ENCODE measurements around the gene XBP1.
A peak's percentile ranks its signal among the peaks of the same experiment; 100 is the strongest.
"Not testable (repeated sequence)": the region's sequence is repeated elsewhere in the genome, so short reads cannot be mapped to it uniquely, and the experiment has no call there.

The XBP1 gene

DNA sequence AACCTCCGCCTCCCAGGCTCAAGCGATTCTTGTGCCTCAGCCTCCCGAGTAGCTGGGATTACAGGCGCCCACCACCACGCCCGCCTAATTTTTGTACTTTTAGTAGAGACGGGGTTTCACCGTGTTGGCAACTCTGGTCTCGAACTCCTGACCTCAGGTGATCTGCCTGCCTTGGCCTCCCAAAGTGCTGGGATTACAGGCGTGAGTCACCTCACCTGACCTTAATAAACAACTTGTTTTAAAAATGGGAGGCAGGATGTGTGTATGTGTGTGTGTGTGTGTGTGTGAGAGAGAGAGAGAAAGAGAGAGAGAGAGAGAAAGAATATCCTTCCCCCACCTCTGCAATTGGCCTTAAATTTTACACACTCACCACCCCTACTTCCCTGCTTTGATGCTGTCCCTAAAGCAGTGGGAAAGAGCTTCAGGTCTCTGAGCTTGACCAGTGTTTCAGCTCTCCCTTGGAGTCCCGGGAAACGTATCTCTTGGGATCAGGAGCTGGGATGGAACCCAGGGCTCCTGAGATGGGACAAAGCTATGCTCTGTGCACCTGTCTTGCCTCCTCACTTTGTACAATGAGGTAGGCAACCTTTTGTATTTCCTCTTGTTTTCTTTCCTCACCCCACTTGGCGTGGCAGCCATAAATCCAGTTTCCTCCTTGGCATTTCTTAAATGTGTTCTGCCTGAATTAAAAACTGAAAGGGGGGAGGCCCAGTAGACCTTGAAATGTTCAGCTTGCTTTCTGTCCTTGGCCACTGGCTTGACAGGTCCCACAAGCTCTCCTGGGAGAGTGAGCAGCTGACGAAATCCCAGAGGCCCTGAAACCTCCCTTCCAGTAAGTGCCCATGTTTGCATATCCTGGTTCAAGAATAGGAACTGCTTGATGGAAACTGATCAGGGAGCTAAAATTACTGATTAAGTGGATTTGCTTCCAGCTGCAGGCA is 17.8 kb upstream of the XBP1 start:
- DNase-seq = peak; percentile 47

- no peak for DNase-seq
These were observed 16.7 kb upstream of the XBP1 start for GRCh38 chr22:28817064-28817463.

DNA sequence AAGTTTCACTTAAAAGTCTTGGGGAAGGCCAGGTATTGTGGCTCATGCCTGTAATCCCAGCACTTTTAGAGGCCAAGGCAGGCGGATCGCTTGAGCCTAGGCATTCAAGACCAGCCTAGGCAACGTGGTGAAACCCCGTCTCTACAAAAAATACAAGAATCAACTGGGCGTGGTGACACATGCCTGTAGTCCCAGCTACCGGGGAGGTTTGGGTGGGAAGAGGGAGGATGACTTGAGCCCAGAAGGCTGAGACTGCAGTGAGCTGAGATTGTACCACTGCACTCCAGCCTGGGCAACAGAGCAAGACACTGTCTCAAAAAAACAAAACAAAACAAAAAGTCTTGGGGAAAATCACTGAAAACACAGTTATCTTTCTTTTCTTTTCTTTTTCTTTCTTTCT is 15.4 kb upstream of the XBP1 start:
- no peak for DNase-seq

- DNase-seq = no peak
These were observed 14.7 kb upstream of the XBP1 start for GRCh38 chr22:28815111-28815510.

DNA sequence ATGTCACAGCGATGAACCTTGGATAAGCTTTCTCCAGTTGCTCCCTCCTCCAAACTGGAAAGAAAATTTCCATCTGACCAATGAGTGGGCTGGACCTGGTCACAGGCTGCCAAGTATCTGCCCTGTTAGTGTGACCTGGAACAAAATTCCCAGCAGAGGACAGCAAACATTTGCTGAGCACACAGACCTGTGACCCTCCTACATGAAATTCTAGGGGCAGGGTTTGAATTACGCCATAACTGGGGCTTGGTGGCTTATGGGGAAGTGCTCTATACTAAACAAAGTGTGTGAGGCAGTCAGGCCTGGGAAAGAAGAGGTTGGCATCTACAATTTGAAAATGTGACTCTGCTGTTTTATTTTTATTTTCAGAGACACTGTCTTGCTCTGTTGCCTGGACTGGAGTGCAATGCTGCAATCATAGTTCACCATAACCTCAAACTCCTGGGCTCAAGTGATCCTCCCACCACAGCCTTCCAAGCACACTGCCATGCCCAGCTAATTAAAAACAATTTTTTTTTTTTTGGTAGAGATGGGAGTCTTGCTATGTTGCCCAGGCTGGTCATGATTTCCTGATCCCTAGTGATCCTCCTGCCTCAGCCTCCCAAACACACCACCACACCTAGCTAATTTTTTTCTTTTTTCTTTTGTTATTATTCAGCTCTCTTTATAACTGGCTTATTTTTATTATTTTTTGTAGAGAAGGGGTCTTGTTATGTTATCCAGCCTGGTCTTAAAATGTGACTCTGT is 13.6 kb upstream of the XBP1 start:
- no peak for DNase-seq

GRCh38 chr22:28812516-28812915 is 12.1 kb upstream of the XBP1 start:
- no peak for DNase-seq

DNA sequence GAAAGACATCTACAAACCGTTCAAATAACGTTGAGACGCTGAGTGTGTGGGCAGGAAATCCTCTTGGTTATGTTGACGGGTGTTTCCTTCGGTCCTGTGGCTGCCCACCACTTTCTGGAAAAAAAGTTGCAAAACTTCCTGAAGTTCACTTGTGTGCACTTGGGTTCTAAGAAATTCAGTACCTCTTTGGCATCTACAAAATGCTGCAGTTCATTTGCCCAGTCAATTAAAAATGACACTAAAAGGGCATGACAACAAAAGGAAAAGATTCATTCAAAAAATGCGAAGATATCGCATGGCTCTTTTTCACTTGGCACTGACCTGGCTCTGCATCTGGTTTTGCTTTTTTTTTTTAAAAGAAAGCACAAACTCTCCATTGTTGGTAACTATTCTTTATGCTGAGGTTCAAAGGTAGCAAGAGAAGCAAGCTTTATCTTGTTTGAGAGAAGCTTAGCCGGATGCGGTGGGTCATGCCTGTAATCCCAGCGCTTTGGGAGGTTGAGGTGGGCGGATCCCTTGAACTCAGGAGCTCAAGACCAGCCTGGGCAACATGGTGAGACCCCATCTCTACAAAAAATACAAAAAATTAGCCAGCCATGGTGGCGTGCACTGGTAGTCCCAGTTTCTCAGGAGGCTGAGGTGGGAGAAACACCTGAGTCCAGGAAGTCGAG is 10.6 kb upstream of the XBP1 start:
- peak; percentile 82 for DNase-seq

- DNase-seq = no peak
These were observed 8.5 kb upstream of the XBP1 start for GRCh38 chr22:28808716-28809355.

GRCh38 chr22:28805426-28805825 is 5.1 kb upstream of the XBP1 start:
- not testable (repeated sequence) for DNase-seq

GRCh38 chr22:28802595-28803123 is 2.3 kb upstream of the XBP1 start:
- DNase-seq = no peak

DNA sequence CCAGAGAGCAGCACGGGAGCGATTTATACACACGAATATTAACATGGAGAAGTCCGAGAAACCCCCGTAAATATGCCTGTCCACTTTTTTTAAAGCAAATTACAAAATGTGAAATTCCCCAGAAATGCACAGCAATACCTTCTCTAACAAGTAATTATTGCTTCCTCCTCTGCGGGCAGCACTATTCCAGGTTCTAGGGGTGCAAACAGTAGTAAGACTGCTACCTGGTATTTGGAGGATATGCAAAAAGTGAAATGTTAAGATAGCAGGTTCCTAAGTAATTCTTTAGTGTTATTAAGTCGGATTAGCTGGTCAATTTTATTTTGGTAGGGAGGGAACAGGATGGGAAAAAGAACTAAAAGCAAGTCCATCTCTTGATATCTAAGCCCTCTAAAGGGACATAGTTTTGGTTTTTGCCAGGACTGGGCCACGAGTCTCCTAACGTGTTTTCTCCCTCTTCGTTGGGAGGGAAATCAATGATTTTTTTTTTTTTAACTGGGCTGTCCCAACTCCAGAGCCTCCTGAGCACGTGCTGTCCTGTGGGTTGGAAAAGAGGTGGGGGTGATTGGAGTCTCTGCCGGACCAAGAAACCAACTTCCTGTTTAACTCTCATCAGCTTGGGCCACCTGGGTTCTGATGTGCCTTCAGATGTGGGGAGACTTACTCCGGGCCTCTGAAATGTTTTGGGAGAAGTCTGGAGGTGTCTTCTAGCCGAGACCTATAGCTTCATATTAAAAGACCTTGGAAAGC is 1.7 kb upstream of the XBP1 start:
- no peak for DNase-seq

- peak; percentile 14 for DNase-seq
These were observed 612 bp downstream of the XBP1 start for GRCh38 chr22:28799606-28800307.

DNA sequence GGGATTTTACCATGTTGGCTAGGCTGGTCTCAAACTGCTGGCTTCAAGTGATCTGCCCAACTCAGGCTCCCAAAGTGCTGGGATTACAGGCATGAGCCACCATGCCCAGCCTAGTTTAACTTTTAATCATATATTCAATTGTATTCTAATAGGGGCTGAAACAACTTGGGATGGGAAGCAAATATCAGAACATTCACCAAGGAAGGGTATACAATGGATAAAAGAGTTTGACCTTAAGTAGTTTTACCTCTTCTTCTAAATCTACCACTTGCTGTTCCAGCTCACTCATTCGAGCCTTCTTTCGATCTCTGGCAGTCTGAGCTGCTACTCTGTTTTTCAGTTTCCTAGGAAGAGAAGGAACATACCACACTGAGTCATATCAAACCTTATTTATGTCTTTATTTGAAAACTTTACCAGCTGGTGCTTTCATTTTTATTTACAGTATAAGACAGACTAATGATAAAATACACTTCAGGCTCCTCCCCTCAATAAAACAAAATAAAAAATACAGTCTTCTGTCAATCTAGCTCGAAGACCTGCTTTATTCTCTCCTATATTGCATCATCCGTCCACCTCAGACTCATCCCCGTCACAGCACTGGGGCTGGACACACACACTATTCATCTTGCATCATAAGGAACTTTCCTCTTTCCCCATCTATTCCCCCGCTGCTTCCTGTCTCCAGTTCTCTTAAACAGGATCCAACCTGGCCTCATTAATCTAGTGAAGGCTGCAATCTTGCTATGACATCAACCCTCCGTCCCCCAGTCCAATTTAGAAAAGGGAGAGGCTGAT is 1.4 kb downstream of the XBP1 start:
- peak; percentile 83 for DNase-seq

DNA sequence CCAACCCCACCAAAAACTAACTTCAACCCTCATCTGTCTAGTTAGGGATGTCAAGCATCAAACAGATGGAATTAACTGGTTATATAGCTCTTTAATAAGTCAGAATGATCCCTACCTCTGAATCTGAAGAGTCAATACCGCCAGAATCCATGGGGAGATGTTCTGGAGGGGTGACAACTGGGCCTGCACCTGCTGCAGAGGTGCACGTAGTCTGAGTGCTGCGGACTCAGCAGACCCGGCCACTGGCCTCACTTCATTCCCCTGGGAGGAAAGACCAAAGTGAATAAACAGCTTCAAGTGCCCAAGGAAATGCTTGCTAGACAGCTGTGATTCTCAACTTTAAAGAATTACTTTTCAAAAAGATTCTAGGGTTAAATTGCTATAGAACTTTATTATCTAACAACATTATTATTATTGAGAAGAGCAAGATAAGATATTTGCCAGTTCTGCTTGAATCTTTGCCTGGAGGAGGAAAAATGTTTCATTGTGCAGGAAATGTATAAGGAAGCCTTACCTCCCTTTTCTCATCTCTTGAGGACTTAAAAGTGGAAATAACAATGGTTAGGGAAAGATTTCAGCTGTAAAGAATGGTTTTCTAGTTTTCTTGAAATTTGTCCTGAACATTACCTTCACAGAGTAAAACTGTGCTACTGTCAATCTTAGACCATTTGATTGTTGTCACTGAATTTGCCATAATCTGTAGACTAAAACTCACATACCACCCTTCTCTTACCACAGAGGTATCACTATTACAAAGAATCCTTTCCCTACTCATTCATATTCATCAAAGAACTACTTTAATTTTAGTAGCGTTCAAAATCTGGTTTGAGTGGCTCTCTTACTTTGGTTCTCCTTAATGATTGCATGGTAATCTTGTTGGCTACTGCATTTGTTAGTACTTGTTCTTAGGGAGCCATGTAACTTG is 4.2 kb downstream of the XBP1 start:
- no peak for DNase-seq

DNA sequence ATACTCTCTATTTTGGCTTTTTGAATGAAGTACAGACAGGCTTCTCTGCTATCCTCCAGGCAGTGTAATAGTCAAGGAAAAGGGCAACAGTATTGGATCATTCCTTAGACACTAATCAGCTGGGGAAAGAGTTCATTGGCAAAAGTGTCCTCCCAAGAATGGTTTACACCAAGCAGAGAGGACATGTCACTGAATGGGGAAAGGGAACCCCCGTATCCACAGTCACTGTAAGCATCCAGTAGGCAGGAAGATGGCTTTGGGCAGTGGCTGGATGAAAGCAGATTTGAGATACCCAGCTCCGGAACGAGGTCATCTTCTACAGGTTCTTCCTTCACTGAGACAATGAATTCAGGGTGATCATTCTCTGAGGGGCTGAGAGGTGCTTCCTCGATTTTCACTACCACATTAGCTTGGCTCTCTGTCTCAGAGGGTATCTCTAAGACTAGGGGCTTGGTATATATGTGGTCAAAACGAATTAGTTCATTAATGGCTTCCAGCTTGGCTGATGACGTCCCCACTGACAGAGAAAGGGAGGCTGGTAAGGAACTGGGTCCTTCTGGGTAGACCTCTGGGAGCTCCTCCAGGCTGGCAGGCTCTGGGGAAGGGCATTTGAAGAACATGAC is 5.2 kb downstream of the XBP1 start:
- no peak for DNase-seq

GRCh38 chr22:28793976-28794584 is 6.3 kb downstream of the XBP1 start:
- no peak for DNase-seq

GRCh38 chr22:28792491-28793383 is 7.6 kb downstream of the XBP1 start:
- DNase-seq = no peak
